ENCODE measurements around the gene INAFM1.

INAFM1 gene

GRCh38 chr19:47274071-47274890 is at the start of gene INAFM1:
Gene INAFM1 (plus strand): TSS chr19:47274885. CDS start chr19:47274920, 35 bp downstream.
- DNase-seq = peak; percentile 77

DNA sequence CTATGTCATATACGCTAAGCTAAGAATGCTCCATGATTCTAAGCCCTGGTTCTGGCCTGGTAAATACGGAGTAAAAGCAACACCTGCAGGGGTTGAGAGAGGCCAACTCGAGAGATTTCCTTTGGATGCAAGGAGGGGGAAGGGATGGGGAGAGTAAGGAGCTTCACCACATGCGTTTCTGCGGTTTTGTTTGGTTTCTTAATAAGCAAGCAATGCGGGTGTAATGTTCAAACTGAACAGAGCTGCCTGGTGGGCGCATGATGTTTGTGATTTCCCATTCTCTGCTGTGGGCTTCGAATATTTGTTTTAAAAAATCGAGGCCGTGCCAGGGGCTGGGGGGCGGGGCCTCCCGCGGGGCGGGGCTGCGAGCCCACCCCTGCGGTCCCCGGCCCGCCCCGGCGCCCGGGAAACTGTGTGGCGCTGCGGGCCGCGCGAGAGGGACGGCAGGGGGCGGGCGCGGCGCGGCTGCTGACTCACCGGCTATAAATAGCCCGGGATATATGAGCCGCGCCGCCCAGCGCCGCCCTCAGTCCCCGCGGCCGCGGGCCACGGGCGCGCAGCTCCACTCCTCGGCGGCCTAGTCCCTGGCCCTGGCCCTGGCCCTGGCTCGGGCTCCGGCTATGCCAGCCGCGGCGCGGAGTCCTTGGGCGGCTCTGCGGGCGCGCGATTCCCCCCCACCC is 48.8 kb upstream of the INAFM1 start:
- DNase-seq = peak; percentile 78

DNA sequence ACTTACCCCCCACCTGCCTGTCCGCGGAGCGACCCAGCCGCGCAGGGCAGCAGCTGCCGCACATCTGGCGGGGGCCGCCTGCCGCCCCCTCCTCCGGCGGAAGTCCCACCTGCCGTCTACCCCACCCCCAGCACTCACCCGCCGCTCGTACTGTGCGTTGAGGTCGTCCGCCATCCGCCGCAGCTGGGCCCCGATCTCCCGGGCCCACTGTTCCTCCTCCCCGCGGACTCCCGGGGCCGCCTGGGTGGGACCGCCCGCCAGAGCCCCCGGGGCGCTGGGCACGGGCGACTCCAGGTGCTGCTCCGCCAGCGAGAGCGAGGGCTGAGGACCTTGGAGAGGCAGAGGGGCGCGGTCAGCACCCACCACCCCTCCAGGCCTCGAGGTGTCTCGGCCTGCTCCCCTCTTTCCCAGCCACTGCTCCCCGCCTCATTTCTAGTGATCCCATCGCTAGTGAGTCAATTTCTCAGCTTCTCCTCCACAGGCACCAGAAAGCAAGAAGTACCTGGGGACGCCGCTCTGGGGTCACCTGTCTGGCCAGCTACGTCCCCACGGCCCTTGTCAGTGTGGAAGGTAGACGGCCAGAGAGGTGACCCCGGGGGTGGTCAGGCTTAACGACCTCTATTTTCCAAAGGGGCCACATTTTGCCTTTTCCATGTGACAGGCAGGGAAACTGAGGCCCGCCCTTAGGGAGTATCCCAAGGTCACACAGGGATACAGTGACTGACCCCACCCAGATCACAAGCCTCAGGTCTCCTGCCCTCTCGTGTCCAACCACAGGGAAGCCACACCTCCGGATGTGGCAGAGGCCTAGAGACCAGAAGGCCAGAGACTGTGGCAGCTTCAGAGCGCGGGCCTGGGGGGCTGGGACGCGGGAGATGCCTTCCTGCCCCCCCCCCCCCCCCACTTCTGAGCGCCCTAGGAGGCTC is 48.0 kb upstream of the INAFM1 start:
- no peak for DNase-seq

- DNase-seq = no peak
Measured at GRCh38 chr19:47227352-47228167, 47.1 kb upstream of the INAFM1 start.

GRCh38 chr19:47228168-47228936 is 46.3 kb upstream of the INAFM1 start:
- DNase-seq = no peak

GRCh38 chr19:47228937-47229675 is 45.6 kb upstream of the INAFM1 start:
- no peak for DNase-seq

GRCh38 chr19:47229676-47230053 is 45.0 kb upstream of the INAFM1 start:
- DNase-seq = no peak

- DNase-seq = no peak
Measured at GRCh38 chr19:47230054-47230920, 44.4 kb upstream of the INAFM1 start.

DNA sequence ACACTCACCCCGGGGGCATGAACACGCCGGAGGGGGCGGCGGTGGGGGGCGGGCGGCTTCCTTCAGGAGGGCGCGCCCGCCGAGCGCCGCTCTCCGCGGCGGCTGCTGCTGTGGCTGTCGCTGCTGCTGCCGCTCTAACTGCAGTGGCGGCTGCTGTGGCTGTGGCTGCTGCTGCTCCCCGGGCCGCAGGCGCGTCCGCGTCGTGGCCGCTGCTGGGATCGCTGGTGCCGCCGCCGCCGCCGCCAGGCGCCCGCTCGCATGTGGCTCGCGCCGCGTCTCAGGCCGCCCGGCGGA is 43.8 kb upstream of the INAFM1 start, which contains the start of gene BBC3:
BBC3 (minus strand) TSS at position 279 of the 294 bp plus-strand sequence. CDS start 2,768 bp downstream, outside the sequence.
- no peak for DNase-seq

DNA sequence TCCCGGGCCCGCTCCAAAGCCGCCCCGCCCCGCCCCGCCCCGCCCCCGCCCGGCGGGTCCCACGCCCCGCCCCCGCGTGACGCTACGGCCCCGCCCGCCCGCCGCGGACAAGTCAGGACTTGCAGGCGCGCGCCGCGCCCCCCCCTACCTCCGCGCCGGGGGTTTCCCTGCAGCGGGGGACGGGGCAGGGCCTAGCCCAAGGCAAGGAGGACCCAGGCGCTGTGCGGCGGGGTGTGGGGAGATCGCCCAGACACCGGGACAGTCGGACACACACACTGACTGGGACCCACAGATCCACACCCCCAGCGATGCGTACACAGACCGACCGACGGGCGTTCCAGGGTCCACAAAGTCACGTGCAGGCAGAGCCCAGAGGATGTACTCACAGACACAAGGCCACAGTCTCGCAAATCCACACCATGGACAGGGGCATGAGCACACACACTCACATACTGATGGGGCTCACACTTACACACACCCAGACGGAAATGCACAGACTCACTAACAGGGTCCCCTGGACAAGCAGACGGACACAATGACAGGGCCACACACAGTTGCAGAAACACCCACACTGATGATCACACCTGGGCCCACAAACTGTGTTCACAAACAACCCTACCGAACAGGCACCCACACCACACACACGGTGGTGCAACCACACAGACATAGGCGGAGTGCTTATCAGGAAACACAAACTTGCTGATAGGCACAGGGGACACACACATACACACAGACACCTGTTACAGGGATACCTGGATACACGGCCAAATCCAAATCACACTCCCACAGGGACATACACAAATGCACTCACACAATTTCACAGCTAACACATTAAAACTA is 43.2 kb upstream of the INAFM1 start:
- peak; percentile 36 for DNase-seq

GRCh38 chr19:47232422-47233211 is 42.1 kb upstream of the INAFM1 start:
- no peak for DNase-seq

GRCh38 chr19:47236072-47236675 is 38.5 kb upstream of the INAFM1 start:
- DNase-seq = no peak

DNA sequence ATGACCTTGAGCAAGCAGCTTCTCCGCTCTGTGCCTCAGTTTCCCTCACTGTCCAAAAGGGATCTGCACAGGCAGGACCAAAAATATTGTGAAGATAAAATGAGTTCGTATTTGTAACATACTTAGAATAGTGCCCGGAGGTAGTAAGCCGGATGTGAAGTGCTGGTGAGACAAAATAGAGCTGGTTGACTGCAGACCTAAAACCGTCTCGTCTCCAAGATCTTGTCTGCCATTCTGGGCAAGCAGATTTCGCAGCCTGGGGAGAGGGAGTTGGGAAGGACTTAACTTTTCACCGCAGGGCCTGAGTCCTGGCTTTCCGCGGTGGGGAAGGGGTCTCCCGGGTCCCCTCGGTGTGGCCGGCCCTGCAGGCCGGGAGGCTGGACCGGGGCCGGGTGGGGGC is 35.5 kb upstream of the INAFM1 start:
- DNase-seq = no peak

DNA sequence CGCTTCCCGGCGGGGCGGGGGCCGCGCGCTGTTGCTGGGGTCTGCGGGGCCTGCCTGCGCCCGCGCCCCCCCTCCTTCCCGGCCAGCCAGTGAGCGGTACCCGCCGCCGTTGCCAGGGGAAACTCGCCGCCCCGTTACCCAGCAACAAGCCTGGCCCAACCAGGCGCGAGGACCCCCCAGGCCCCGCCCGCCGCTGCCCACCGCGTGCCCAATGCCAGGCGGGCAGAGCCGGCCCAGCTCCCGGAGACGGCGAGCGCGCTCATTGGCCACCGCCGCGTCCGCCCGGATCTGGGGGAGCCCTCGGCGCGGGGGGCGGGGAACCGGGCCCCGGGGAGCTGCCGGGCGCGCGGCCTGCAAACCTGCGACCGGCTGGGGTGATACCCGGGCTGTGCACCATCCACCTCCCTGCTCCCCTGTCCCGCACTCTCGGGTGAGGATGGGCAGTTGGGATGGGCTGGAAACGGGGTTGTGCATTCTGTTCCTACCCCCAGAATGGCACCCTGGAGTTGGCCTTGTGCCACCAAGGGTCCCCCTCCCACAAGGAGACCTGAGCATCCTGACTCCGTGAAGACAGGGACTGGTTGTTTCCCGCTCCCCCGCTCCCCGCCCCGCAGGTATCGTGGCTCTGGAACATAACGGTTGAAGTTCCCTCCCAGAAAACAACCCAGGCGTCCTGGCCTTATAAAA is 34.9 kb upstream of the INAFM1 start:
- no peak for DNase-seq

GRCh38 chr19:47240556-47240955 is 34.1 kb upstream of the INAFM1 start:
- DNase-seq = no peak

DNA sequence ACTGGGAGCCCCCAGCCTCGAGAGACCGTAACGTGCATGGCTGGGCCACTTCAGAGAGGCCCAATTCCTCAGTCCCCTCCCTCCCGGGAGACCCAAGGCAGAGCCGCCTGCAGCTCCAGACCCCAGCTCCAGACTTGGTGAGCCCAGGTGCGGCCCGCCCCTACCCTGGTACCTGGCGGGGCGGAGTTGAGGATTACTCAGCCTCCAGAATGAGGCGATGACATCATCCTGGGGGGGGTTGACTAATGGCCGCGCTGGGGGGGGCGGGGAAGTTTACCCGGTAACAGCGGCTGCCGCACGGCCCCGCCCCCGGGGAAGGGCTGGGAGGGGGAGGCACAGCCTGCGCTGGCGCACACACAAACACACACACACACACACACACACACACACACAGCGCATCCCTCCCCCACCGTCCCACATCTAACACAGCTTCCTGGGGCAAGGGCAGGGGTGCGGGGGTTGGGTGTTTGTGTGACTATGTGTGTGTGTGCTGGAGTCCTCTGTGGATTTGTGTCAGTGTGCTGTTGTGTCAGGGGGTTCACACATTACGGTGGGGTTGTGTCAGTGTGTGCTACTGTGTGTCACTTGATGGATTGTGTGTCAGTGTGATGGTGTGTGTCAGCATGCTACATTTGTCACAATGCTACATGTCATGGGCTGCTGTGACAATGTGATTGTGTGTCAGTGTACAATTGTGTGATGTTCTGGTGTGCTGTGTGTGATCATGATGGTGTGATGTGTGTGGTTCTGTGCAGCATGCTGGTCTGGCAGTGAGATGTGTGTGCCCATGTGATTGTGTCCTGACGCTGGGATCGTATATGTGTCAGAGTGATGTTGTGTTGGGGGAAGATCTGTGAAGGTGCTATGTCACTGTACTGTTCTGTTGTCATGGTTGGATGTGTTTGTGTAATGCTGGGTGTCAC is 33.4 kb upstream of the INAFM1 start:
- DNase-seq = peak; percentile 40
